Activated CD4-positive, CD25-positive, alpha-beta regulatory T cell treated with anti-CD3 and anti-CD28 coated beads, Interleukin-2, amount 50 U/mL, for 72 hours (primary cell): ENCODE measurements around the gene FRMPD1.

Source experiments
- DNase-seq: peaks from one replicate; pipeline ENCODE4 v3.0.0; 2021

Gene FRMPD1

GRCh38 chr9:37784616-37785483 lies 134.1 kb downstream of the FRMPD1 start, which contains the start of gene EXOSC3:
Gene EXOSC3 (minus strand): TSS chr9:37785064. CDS start chr9:37785044, 20 bp downstream.
- peak; percentile 87 for DNase-seq

GRCh38 chr9:37787059-37787458 lies 136.3 kb downstream of the FRMPD1 start:
- DNase-seq = no peak

GRCh38 chr9:37788332-37788731 lies 137.6 kb downstream of the FRMPD1 start:
- DNase-seq = no peak

GRCh38 chr9:37790096-37790495 lies 139.3 kb downstream of the FRMPD1 start:
- DNase-seq = no peak

GRCh38 chr9:37792122-37792521 lies 141.4 kb downstream of the FRMPD1 start:
- no peak for DNase-seq

- no peak for DNase-seq
Observed at GRCh38 chr9:37796232-37796631, 145.5 kb downstream of the FRMPD1 start.
